SK-N-MC (cell line): Measurements from ENCODE around the gene KLHL29.

Experiments
- DNase-seq: peaks from one replicate; pipeline ENCODE4 v3.0.0-alpha.2; 2011; ENCODE audit warnings: low read depth, low spot score
- H3K27ac ChIP-seq: fragments of 200-600 bp; sonication (generic); 2 replicates; pipeline ENCODE4 v1.5.1; 2016; ENCODE audit warnings: mixed run types
- H3K36me3 ChIP-seq: fragments of 200-600 bp; sonication (generic); 2 replicates; pipeline ENCODE4 v1.6.1; 2017; ENCODE audit warnings: antibody characterized with exemption, low read length, mixed read lengths; ENCODE audit not compliant: insufficient read depth
- H3K4me3 ChIP-seq: fragments of 200-600 bp; sonication (generic); 2 replicates; pipeline ENCODE4 v1.5.1; 2016
- H3K9ac ChIP-seq: fragments of 200-600 bp; sonication (generic); 2 replicates; pipeline ENCODE4 v1.8.0; 2017; ENCODE audit warnings: mixed run types, mixed read lengths; ENCODE audit not compliant: insufficient read length
- H3K9me3 ChIP-seq: fragments of 200-600 bp; sonication (generic); 2 replicates; pipeline ENCODE4 v1.6.1; 2017; ENCODE audit warnings: low read depth, mild to moderate bottlenecking, antibody characterized with exemption, low read length, moderate library complexity, mixed read lengths
- EZH2 ChIP-seq: fragments of 200-600 bp; sonication (generic); IDR thresholded peaks from one replicate; pipeline ENCODE4 v1.6.1; 2017; ENCODE audit warnings: antibody characterized with exemption
- FOXP2 ChIP-seq: optimal IDR thresholded peaks from 2 replicates; pipeline ENCODE3; 2011; ENCODE audit warnings: mild to moderate bottlenecking, moderate library complexity; ENCODE audit not compliant: insufficient read depth; ENCODE audit errors: extremely low read length, control extremely low read depth
- POLR2AphosphoS5 ChIP-seq: IDR thresholded peaks from 2 replicates; pipeline ENCODE4 v1.6.1; 2012; ENCODE audit warnings: mild to moderate bottlenecking, low read depth, low read length, borderline replicate concordance

The KLHL29 gene

DNA sequence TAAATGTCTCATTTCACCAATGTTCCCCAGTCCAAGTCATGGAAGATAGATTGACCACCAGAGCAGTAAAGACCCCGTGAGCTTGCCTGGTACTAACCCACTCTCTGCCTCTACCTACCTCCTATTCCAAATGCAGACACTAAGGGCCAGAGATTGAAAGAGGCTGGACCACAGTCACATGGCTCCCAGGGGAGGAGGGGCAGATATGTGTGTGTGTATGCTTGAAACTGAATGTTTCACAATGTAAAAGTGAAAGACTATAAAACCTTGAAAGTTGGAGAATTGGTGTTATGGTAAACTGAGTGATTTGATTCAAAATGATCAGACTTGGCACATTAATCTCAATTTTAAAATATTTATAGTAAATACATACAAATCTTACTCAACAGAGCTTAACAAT is 21.7 kb upstream of the KLHL29 start:
- Histone ChIP-seq H3K9ac (no peak overlapping the region), H3K4me3 (no peak overlapping the region), H3K9me3 (no peaks in the 10 kb centered on the region), H3K36me3 (no peaks in the 10 kb centered on the region), H3K27ac (no peak overlapping the region)
- DNase-seq, result no peak
- TF ChIP-seq EZH2, result no peak
- TF ChIP-seq FOXP2, result no peak
- no peak for TF ChIP-seq POLR2AphosphoS5

- no peaks in the 10 kb centered on the region for H3K36me3 ChIP-seq
- H3K9me3 ChIP-seq, result no peaks in the 10 kb centered on the region
- H3K9ac ChIP-seq, result no peak overlapping the region
- TF ChIP-seq POLR2AphosphoS5, result no peak
- no peak for TF ChIP-seq EZH2
- TF ChIP-seq FOXP2, result no peak
- H3K4me3 ChIP-seq, result no peak overlapping the region
- peak; percentile 22 for DNase-seq
- H3K27ac ChIP-seq, result no peak overlapping the region
Measured at GRCh38 chr2:23363831-23364230, 21.1 kb upstream of the KLHL29 start.

GRCh38 chr2:23366720-23367119 is 18.3 kb upstream of the KLHL29 start:
- no peak overlapping the region for H3K4me3 ChIP-seq
- DNase-seq, result no peak
- no peaks in the 10 kb centered on the region for H3K9me3 ChIP-seq
- H3K36me3 ChIP-seq, result no peaks in the 10 kb centered on the region
- no peak overlapping the region for H3K9ac ChIP-seq
- TF ChIP-seq EZH2 (no peak), POLR2AphosphoS5 (no peak), FOXP2 (no peak)
- H3K27ac ChIP-seq, result no peak overlapping the region

GRCh38 chr2:23367760-23368159 is 17.2 kb upstream of the KLHL29 start:
- DNase-seq, result no peak
- TF ChIP-seq EZH2 (no peak), FOXP2 (no peak), POLR2AphosphoS5 (no peak)
- H3K27ac ChIP-seq, result no peak overlapping the region; the same call in 1 of the 2 replicates

DNA sequence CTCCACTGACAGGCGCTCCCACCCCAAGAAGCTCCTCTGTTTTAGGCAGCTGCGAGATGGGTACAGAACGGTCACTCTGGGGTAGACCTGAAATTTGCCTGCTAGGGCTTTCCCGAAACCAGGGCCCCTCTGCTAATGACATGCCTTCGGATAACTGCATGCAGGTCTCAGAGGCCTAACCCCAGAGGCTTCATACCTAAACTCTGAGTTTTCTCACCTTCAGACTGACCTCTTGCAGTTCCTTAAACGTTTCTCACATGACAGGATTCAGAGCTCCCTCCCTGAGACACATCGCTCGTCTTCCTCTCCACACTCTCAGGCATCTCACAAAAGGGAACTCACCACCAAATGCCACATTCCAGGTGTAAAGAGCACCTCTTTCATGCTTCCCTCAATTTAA is 11.3 kb upstream of the KLHL29 start:
- Histone ChIP-seq H3K4me3 (no peak overlapping the region), H3K9me3 (no peaks in the 10 kb centered on the region), H3K36me3 (no peaks in the 10 kb centered on the region), H3K27ac (no peak overlapping the region), H3K9ac (no peak overlapping the region)
- TF ChIP-seq POLR2AphosphoS5, result no peak
- no peak for TF ChIP-seq EZH2
- DNase-seq, result no peak

More at GRCh38 chr2:23367760-23368159, 17.2 kb upstream of the KLHL29 start:
- Histone ChIP-seq H3K36me3 (no peaks in the 10 kb centered on the region), H3K4me3 (no peak overlapping the region), H3K9ac (no peak overlapping the region), H3K9me3 (no peaks in the 10 kb centered on the region)

- TF ChIP-seq POLR2AphosphoS5, result no peak
- TF ChIP-seq EZH2, result no peak
- TF ChIP-seq FOXP2, result no peak
Measured at GRCh38 chr2:23375448-23375847, 9.5 kb upstream of the KLHL29 start.

GRCh38 chr2:23376075-23376474 is 8.9 kb upstream of the KLHL29 start:
- Histone ChIP-seq H3K36me3 (no peaks in the 10 kb centered on the region), H3K9ac (no peak overlapping the region), H3K9me3 (no peaks in the 10 kb centered on the region), H3K4me3 (no peak overlapping the region), H3K27ac (no peak overlapping the region)
- DNase-seq, result no peak
- TF ChIP-seq FOXP2 (no peak), POLR2AphosphoS5 (no peak), EZH2 (no peak)

More at GRCh38 chr2:23375448-23375847, 9.5 kb upstream of the KLHL29 start:
- Histone ChIP-seq H3K27ac (no peak overlapping the region), H3K36me3 (no peaks in the 10 kb centered on the region), H3K9me3 (no peaks in the 10 kb centered on the region), H3K9ac (no peak overlapping the region), H3K4me3 (no peak overlapping the region)
- no peak for DNase-seq

DNA sequence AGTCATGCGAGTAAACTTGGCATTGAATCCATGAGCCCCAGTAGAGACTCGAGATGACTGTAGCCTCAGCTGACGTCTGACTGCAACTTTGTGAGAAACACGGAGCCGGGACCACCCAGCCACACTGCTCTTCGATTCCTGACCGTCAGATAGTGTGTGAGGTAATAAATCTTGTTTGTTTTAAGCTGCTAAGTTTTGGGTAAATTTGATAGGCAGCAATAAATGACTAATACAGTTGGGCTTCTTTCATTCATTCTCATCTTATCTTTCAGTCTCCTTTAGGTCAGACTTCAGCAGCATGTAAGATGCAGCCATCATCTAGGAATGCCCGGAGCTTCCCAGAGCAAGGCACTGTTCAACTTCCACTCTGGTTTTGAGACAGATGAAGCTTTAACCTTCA is 8.0 kb upstream of the KLHL29 start:
- Histone ChIP-seq H3K36me3 (no peaks in the 10 kb centered on the region), H3K4me3 (no peak overlapping the region), H3K9ac (no peak overlapping the region), H3K27ac (no peak overlapping the region), H3K9me3 (no peaks in the 10 kb centered on the region)
- no peak for DNase-seq
- TF ChIP-seq FOXP2, result no peak

GRCh38 chr2:23377771-23378170 is 7.2 kb upstream of the KLHL29 start:
- TF ChIP-seq POLR2AphosphoS5 (no peak), FOXP2 (no peak), EZH2 (no peak)
- no peak overlapping the region for H3K4me3 ChIP-seq
- no peaks in the 10 kb centered on the region for H3K36me3 ChIP-seq
- DNase-seq, result no peak
- H3K9me3 ChIP-seq, result no peaks in the 10 kb centered on the region
- H3K9ac ChIP-seq, result no peak overlapping the region
- H3K27ac ChIP-seq, result no peak overlapping the region

- H3K9ac ChIP-seq, result no peak overlapping the region
- no peak overlapping the region for H3K4me3 ChIP-seq
- H3K9me3 ChIP-seq, result no peaks in the 10 kb centered on the region
- no peak for DNase-seq
- TF ChIP-seq EZH2 (no peak), FOXP2 (no peak), POLR2AphosphoS5 (no peak)
- H3K36me3 ChIP-seq, result no peaks in the 10 kb centered on the region
- no peak overlapping the region for H3K27ac ChIP-seq
Measured at GRCh38 chr2:23378496-23378895, 6.5 kb upstream of the KLHL29 start.
